Esophagus squamous epithelium (tissue), 4 donors: Measurements from ENCODE around the gene PET117.

Source experiments
- POLR2A ChIP-seq, 4 donors: fragments of 450-650 bp; IDR thresholded peaks; one replicate each; pipeline ENCODE4 v1.6.1; 2017; ENCODE audit warnings: antibody characterized with exemption in 4 of 4, mild to moderate bottlenecking in 4 of 4, moderate library complexity in 3 of 4
- TF ChIP-seq, protein P1 (sequence below), 6 experiments: fragments of 450-650 bp in 4 of 6; fragments of 200-600 bp in 2 of 6; sonication (generic) in 2 of 6; IDR thresholded peaks; one replicate each; pipeline ENCODE4 v1.5.1; 2016 to 2019; ENCODE audit warnings: antibody characterized with exemption in 6 of 6, mild to moderate bottlenecking in 4 of 6, moderate library complexity in 4 of 6

- TF ChIP-seq POLR2A (IDR thresholded peaks at IDR 0.05) = no peak
- TF ChIP-seq, protein P1, sequence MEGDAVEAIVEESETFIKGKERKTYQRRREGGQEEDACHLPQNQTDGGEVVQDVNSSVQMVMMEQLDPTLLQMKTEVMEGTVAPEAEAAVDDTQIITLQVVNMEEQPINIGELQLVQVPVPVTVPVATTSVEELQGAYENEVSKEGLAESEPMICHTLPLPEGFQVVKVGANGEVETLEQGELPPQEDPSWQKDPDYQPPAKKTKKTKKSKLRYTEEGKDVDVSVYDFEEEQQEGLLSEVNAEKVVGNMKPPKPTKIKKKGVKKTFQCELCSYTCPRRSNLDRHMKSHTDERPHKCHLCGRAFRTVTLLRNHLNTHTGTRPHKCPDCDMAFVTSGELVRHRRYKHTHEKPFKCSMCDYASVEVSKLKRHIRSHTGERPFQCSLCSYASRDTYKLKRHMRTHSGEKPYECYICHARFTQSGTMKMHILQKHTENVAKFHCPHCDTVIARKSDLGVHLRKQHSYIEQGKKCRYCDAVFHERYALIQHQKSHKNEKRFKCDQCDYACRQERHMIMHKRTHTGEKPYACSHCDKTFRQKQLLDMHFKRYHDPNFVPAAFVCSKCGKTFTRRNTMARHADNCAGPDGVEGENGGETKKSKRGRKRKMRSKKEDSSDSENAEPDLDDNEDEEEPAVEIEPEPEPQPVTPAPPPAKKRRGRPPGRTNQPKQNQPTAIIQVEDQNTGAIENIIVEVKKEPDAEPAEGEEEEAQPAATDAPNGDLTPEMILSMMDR (IDR thresholded peaks at IDR 0.05) = no peak
These were observed 38.7 kb downstream of the PET117 start for GRCh38 chr20:18176318-18176785.
